Mucosa of gallbladder (tissue), 1 donor: Measurements from ENCODE around the gene CKMT2. TPM values are rescaled to one million over a fixed set of nuclear protein-coding genes. Genes with fewer than 3 reads are reported as not detected.
A peak's percentile ranks its signal among the peaks of the same experiment; 100 is the strongest.
"Not testable (repeated sequence)": the region's sequence is repeated elsewhere in the genome, so short reads cannot be mapped to it uniquely, and the experiment has no call there.

Source experiments
- DNase-seq: peaks from one replicate; pipeline ENCODE4 v3.0.0-alpha.2; 2020; ENCODE audit warnings: low spot score
- total RNA-seq: library from RNA; stranded (reverse); gene quantifications from one replicate; pipeline ENCODE4 v1.2.1, GENCODE V29; 2021
- donor health status: DM: no; HTN: no; CAD: no.

CKMT2 gene
- total RNA-seq, 1 donor from 2014 or later: 61.7 TPM

DNA sequence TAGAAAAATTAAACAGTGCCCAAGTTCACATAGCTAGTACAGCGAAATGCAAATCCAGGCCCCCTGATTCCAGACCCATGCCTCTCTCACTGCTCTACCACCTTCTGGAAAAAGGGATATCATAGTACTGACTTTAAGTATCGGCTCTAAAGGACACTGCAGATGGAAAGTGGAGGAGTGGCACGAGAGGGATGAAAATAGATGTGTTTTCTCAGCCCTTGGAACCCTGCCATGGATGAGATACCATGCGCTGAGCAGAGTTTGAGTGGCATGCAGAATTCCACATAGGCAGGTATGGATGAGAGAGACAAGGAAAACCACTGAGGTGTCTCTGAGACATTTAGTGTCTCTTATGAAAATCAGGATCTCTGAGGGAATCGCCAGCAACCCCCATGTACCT, 18.8 kb downstream of the CKMT2 start:
- no peak for DNase-seq

DNA sequence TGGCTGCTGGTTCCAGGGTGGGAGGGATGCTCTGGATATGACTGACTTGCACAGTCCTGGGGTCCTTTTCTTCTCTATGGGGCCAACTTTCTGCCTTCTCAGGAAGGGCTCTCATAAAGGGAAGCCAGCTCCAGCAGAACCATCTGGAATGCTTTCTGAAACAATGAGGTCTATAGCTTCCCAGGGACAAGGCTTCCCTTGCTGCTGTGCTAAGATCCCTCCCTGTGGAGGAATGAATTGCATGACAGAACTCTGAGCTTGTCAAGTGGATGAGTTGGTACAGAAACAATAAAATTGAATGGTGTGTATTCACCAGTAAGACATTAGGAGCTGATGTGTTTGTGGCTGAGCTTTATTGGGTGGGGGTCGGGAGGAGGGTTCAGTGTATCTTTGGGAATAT, 19.8 kb downstream of the CKMT2 start:
- no peak for DNase-seq

DNA sequence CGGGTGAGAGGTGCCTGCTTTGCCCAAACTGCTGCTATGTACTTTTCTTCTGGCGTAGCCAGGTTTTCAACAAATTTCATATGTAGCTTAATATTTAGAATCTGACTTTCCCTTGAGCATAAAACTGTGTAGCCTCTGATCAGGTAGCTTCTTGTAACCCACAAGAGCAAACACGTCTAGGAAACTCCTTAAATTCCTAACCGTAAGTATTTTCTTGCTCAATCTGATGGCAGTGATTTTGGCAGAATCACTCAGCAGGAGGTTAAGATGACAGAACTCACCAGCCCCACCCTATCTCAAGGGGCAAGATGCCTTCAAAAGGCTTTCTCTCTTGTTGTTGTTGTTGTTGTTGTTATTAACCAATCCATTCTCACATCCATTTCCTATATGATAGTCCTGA, 20.8 kb downstream of the CKMT2 start:
- DNase-seq: no peak

DNA sequence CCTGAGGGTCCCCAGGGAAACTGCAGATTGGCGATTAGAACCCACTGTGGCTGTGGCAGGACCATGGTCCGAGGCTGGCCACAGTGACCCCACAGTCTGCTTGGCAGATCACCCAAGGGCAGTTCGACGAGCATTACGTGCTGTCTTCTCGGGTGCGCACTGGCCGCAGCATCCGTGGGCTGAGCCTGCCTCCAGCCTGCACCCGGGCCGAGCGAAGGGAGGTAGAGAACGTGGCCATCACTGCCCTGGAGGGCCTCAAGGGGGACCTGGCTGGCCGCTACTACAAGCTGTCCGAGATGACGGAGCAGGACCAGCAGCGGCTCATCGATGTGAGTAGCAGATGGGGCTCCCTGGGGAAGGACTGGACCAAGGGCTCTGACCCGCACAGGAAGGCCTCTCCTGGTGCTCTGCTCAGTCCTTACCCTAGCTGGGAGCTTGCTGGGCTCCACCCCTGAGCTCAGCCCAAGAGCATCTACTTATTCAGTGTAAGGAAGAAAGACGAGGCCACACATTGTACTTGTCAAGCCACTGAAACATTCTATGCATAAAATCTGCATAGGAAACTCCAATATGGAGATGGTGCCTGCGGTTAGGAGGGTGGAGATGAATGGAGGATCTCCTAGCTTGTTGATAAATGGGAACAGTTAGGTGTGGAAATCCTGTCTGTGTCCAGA, 21.9 kb downstream of the CKMT2 start:
- DNase-seq: no peak

DNA sequence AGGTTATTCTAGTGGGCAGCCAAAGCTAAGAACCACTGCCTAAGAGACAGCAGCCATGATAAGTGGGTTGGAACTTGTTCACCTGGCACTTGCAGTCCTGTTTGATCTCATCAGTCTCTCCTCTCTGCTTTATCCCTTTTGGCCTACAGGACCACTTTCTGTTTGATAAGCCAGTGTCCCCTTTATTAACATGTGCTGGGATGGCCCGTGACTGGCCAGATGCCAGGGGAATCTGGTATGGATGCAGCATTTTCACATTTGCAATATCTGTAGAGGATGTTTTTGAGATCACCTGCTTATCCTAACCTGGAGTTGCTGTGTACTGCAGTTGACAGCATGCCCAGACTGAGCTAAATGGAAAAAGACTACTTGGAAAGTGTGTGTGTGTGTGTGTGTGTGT, 23.6 kb downstream of the CKMT2 start:
- DNase-seq: no peak

DNA sequence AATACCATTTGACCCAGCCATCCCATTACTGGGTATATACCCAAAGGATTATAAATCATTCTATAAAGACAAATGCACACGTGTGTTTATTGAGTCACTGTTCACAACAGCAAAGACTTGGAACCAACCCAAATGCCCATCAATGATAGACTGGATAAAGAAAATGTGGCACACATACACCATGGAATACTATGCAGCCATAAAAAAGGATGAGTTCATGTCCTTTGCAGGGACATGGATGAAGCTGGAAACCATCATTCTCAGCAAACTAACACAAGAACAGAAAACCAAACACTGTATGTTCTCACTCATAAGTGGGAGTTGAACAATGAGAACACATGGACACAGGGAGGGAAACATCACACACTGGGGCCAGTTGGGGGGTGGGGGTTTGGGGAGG, 29.7 kb downstream of the CKMT2 start:
- not testable (repeated sequence) for DNase-seq

DNA sequence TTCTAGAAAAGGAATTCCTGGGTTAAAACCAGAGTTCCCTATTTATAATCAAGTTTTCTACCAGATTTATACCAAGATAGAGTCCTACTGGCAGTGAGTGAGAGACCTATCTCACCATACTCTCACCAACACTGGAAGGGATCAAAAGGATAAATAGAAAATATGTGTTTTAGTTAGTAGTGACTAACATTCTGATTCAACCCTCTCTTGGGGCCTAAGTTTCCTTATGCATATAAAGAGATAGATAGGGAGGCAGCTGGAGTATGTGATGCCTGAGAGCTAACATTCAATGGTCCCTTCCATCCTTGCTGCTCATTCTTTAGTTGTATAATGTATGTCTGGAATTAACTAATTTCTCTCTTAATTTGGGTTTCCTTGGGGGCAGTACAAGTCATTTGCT, 32.0 kb downstream of the CKMT2 start:
- DNase-seq: no peak

DNA sequence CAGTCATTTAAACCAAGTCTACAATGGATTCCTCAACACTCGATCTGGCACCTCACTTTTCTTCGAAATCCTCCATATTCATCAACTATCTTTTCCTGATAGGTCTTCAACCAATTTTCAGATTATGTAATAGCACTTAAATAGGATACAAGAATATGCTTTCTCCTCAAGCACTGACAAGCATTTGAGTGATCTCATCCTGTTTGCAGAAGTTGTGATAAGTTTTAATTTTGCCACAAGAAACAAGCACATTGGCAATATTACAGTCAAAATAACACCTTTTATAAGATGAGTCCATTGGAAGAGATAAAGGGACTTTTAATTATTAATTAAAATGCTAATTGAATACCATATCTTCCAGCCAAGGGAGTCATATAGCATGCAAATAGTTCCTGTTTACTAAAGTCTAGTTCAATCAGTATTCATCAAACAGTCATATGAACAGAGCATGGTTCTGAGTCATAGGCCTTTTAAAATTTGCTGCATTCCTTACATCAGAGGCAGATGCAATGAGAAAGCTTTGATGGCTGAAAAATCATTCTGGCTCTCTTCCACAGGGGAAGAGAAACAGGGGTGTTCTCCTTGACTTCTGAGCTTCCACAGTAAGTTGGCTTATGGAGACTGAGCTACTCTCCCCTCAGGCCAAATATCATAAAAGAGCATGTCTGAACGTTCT, 35.5 kb downstream of the CKMT2 start:
- no peak for DNase-seq

DNA sequence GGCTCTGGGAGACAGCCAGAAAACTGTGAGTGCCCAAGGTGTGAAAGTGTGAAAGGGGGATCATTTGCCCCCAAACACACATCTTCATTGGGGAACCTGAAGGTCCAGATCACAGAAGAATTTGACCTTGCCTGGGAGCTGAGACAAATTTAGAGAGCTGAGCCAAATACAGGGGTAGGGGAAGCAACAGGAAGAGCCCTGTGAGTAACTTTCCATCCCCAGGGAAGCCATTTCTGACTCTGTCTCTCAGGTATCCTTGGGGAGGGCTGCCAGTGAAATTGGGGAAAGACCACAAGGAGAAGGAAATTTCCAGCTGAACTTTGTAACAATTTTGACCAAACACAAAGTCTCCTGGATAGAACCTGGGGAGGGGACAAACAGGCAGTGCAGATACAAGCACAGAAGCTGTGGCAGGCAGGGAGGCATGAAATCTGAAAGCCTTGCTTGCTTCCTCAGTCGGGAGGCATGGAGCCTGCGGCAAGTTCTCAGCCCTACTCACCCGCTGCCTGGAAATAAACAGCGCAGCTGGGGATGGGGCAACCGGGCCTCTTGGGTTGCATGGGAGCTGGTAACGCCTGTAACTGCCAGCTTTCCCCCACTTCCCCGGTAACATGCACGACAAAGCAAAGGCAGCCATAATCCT, 36.8 kb downstream of the CKMT2 start:
- no peak for DNase-seq

DNA sequence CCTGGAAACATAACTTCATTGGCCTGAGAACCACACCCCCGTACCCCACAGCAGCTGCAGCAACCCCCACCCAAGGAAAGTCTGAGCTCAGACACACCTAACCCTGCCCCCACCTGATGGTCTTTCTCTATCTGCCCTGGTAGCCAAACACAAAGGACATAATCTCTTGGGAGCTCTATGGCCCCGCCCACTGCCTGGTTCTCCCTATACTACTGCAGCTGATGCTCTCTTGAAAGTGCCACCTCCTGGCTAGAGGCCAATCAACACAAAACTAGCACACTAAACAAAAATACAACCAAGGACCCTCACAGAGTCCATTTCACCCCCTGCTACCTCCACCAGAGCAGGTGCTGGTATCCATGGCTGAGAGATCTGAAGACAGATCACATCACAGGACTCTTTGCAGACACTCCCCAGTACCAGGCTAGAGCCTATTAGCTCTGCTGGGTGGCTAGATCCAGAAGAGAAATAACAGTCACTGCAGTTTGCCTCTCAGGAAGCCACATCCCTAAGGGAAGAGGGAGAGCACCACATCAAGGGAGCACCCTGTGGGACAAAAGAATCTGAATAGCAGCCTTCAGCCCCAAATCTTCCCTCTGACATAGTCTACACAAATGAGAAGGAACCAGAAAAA, 37.4 kb downstream of the CKMT2 start:
- DNase-seq: not testable (repeated sequence)

DNA sequence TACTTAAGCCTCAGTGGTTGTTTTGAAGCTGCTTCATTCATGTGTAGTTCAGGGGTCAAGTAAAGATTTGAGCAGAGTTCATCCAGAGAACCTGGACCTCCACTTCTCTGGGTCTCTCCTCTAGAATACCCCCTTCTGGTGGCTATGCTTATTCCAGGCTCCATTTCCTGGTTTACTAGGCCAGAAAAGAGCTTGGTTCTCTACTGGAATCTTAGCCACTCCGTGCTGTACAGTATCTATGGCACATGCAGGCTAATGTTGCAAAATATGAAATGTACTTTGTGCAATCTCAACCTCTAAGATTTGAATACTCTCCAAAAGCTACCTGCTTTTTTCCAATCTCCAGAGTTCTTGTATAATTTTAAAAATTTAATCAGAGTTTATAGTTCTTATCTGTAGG, 50.9 kb downstream of the CKMT2 start:
- no peak for DNase-seq

DNA sequence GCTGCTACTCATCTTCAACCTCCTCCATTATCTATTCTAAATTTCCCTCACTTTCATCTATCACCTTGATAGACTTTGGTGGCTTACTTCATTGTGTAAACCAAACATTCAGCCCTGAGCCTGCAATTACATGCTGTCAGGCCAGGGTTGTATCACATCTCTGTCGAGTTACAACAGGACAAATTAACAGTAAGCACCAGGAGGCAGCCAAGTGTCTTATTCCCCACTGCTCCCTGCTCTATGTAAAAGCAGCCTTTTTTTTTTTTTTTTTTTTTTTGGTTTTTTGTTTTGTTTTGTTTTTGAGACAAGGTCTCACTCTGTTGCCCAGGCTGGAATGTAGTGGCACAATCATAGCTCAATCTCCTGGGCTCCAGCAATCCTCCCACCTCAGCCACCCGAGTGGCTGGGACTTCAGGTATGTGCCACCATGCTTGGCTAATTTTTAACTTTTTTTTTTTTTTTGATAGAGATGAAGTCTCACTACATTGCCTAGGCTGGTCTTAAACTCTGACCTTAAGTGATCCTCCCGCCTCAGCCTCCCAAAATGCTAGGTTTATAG, 53.0 kb downstream of the CKMT2 start:
- no peak for DNase-seq

DNA sequence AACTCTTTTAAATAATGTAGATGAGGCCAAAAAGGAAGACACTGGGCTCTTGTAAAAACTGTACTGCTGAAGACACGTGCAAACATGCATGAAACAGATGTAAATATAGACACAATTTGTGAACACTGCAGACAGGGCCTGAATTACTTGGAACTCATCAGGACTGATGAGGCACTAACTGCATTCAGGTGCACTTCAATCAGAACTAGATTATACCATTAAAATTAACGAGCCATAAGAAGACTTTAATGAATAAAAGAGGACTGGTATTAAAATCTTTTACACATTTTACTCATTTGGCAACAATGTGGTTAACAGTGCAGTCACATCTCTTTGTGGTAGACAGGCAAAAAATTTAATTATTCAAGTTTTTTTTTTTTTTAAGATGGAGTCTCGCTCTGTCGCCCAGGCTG, 54.9 kb downstream of the CKMT2 start:
- DNase-seq: no peak

DNA sequence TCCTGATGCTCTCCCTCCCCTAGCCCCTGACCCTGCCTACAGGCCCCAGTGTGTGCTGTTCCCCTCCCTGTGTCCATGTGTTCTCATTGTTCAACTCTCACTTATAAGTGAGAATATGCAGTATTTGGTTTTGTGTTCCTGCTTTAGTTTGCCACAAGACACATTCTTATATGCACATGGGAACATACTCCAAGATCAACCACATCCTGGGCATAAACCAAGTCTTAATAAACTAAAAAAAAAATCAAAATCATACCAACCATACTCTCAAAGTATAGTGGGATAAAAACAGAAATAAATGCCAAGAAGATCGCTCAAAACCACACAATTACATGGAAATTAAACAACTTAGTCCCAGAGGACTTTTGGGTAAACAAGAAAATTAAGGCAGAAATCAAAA, 57.0 kb downstream of the CKMT2 start:
- no peak for DNase-seq

DNA sequence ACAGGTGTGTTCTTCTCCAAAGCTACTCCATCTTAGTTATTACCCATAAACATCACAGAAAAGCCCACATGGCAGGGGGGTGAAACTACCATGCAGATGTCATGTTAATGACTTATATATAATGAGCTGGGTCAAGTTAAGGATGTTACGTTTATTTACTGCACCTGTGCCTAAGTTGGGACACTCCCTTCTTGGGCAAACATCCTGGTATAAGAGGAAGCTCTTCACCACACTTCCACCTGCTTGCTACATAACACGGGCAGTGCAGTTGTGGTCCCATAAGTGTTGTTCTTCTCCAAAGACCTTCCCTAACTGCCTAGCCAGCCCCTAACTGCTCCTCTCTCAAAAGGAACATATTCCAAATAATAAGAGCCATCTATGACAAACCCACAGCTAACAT, 59.0 kb downstream of the CKMT2 start:
- no peak for DNase-seq

DNA sequence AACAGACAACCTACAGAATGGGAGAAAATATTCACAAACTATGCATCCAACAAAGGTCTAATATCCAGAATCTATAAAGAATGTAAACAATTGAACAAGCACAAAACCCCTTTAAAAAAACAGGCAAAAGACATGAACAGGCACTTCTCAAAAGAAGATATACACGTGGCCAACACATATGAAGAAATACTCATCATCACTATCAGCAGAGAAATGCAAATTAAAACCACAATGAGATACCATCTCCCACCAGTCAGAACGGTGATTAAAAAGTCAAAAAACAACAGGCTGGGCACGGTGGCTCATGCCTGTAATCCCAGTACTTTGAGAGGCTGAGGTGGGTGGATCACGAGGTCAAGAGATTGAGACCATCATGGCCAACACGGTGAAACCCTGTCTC, 60.9 kb downstream of the CKMT2 start:
- not testable (repeated sequence) for DNase-seq

DNA sequence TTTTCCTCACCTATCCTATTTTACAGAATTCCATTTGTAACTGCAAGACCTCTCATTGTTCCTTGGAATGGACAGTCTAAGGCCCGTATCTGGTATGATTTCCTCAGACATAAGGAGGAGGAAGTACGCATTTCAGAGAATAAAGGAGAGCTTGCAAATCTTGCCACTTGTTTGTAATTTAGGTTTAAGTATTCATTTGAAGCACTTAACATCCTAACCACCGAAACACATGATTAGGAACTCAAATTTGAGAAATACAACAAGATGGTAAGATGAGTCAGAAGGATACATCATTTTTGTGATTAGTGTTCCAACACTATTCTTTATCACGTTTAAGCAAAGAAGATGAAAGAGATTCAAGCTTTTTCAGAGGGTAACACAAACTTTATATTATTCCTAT, 64.4 kb downstream of the CKMT2 start:
- no peak for DNase-seq

DNA sequence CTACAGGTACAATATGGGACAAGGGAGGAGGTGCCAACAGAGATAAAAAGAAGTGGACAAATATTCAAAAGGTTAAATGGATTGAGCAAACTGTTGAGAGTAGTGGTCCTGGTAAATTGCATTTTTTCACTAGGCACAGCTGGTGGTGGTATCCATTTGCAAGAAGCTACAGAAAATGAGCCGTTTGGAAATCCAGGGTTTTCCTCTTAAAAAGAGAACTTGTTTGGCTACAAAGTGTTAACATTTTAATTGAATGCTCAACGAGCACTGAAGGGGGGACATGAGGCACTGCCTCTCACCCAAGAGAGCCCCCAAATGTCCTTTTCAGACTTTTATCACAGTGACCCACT, 67.8 kb downstream of the CKMT2 start:
- DNase-seq: no peak

DNA sequence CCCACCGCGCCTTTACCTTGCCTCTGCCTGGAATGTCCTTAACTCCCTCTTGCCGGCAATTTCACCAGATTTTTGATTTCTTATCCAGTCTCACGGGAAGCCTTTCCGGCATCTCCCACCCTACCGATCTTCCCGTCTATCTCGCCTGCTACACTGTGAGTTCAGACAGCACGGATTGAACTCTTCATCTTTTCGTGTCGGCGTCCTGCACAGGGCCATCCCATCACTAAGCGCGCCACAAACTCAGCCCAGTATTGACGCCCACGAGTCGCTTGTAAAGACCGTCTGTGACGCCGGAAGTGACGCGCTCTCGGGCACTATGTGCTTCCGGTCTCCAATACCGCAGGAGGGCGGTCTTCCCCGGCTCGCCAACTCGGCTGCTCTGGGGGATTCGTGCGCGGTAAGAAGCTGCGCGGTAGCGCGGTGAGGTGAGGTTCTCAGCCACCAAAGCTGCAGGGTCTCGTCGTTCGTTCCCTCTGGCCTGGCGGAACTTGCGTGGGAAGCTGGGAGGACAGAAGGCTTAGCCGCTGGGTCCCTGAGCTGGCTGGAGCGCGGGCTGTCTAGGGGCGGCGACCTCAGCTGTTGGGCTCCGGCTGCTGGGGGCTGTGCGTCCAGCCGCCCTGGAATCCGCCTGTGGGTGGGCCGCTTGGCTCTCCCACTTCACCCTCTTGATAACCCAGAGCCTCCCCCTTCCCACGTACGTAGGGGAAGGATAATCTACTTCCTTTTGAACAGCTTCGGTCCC, 68.3 kb downstream of the CKMT2 start, which contains the start of gene ZCCHC9:
TSS of gene ZCCHC9 (plus strand) at position 317 of the 745 bp plus-strand sequence. CDS start 3,171 bp downstream, outside the sequence.
- DNase-seq: peak; percentile 94

DNA sequence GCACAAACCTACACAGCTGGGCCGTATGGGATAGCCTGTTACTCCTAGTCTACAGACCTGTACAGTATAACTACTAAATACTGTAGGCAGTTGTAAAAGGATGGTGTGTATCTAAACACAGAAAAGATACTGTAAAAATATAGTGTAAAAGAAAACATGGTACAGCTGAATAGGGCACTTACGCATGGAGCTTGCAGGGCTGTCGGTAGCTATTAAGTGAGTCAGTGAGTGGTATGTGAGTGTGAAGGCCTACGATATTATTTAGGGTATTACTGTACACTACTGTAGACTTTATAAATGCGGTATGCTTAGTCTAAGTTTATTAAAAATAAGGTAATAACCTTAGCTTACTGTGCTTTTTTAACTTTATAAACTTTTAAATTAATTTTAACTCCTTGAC, 69.5 kb downstream of the CKMT2 start:
- no peak for DNase-seq

DNA sequence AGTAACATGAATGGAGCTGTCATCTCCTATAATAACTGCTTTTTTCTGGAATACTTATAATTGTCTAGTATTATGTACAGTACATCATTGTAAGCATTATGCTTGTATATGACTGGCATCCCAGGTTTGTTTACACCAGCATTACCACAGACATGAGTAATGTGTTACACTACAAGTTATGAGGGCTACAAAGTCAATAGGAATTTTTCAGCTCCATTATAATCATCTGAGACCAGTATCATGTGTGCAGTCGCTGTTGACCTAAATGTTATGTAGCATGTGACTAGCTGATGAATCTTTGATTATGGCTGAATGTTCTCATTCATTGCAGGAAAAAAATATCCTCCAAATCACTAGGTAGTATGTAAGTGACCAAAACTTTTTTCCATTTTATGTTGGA, 70.4 kb downstream of the CKMT2 start:
- no peak for DNase-seq

DNA sequence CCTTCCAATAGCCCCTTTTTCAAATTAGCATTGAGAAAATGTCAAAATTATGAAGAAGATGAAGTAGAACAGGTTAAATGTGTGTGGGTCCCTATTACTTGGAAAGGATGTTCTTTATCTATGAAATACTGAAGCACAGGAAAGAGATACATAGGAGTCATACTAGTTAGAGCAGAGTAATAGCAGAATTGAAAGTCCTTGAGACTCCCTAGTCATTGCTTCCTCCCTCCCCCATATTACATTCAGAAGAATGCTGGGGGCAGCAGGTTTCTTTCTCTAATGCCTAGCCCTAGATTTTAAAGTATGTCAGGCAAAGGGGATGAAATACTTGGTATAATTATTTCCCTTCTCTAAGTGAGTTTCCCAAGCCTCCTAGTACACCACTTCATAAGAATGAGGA, 72.7 kb downstream of the CKMT2 start:
- no peak for DNase-seq
